Hepatocyte (in vitro differentiated cells): ENCODE measurements around the gene AKR1C8. TPM values are rescaled to one million over a fixed set of nuclear protein-coding genes. Genes with fewer than 3 reads are reported as not detected.
"Not testable (repeated sequence)": the region's sequence is repeated elsewhere in the genome, so short reads cannot be mapped to it uniquely, and the experiment has no call there.

Experiments used
- DNase-seq: peaks from one replicate; pipeline ENCODE4 v3.0.0-alpha.2; 2016; ENCODE audit warnings: low spot score
- H2AFZ ChIP-seq: fragments of 200-600 bp; sonication (generic); 2 replicates; pipeline ENCODE4 v1.6.0; 2016; ENCODE audit warnings: antibody characterized with exemption, mild to moderate bottlenecking
- H3K27ac ChIP-seq: fragments of 200-600 bp; sonication (generic); 2 replicates; pipeline ENCODE4 v1.5.1; 2016; ENCODE audit warnings: mild to moderate bottlenecking
- H3K27me3 ChIP-seq: fragments of 200-600 bp; sonication (generic); 2 replicates; pipeline ENCODE4 v1.6.1; 2016
- H3K36me3 ChIP-seq: fragments of 200-600 bp; sonication (generic); replicated peaks from 2 replicates; pipeline ENCODE4 v1.5.1; 2016; ENCODE audit warnings: low read depth; ENCODE audit not compliant: insufficient read depth
- H3K4me1 ChIP-seq: fragments of 200-600 bp; sonication (generic); 2 replicates; pipeline ENCODE4 v1.5.1; 2016; ENCODE audit warnings: mild to moderate bottlenecking, moderate library complexity; ENCODE audit not compliant: insufficient read depth
- H3K4me2 ChIP-seq: fragments of 200-600 bp; sonication (generic); 2 replicates; pipeline ENCODE4 v1.6.0; 2016
- H3K4me3 ChIP-seq: fragments of 200-600 bp; sonication (generic); 2 replicates; pipeline ENCODE4 v1.5.1; 2016; ENCODE audit warnings: mild to moderate bottlenecking
- H3K79me2 ChIP-seq: fragments of 200-600 bp; sonication (generic); 2 replicates; pipeline ENCODE4 v1.6.0; 2017; ENCODE audit warnings: mild to moderate bottlenecking
- H3K9me2 ChIP-seq: fragments of 200-600 bp; sonication (generic); replicated peaks from 2 replicates; pipeline ENCODE4 v1.6.0; 2017; ENCODE audit warnings: mild to moderate bottlenecking; ENCODE audit not compliant: insufficient read depth
- H3K9me3 ChIP-seq: fragments of 200-600 bp; sonication (generic); 2 replicates; pipeline ENCODE4 v1.5.1; 2016; ENCODE audit warnings: low read depth, mild to moderate bottlenecking
- H4K20me1 ChIP-seq: fragments of 200-600 bp; sonication (generic); 2 replicates; pipeline ENCODE4 v1.6.0; 2016; ENCODE audit warnings: mild to moderate bottlenecking; ENCODE audit not compliant: insufficient read depth, poor library complexity, severe bottlenecking
- EZH2 ChIP-seq: fragments of 200-600 bp; sonication (generic); IDR thresholded peaks from 2 replicates; pipeline ENCODE4 v1.6.1; 2016; ENCODE audit warnings: antibody characterized with exemption, mild to moderate bottlenecking, borderline replicate concordance
- EZH2phosphoT487 ChIP-seq: fragments of 200-600 bp; sonication (generic); IDR thresholded peaks from one replicate; pipeline ENCODE4 v1.6.1; 2018; ENCODE audit warnings: antibody characterized with exemption, mild to moderate bottlenecking, low read depth, moderate library complexity; ENCODE audit not compliant: unreplicated experiment, severe bottlenecking
- WGBS: methylation state at CpG from one replicate; pipeline ENCODE4 v1.1.6; 2016; ENCODE audit warnings: low lambda C conversion rate; ENCODE audit errors: missing lambda C conversion rate; 5-methylcytosine and 5-hydroxymethylcytosine counted together
- polyA plus RNA-seq: library from polyadenylated mRNA; unstranded; fragments of >200 nt; fragmentation: Nextera tagmentation; extraction: Ambion mirVana; gene quantifications from 2 replicates; pipeline ENCODE4 v1.2.1, GENCODE V29; 2016
- total RNA-seq: library from RNA; depleted of rRNA; stranded (reverse); fragments of >200 nt; gene quantifications from 2 replicates; pipeline ENCODE4 v1.2.3, GENCODE V29; 2014
- TF ChIP-seq, protein P1 (sequence below): fragments of 200-600 bp; sonication (generic); IDR thresholded peaks from 2 replicates; pipeline ENCODE4 v1.5.1; 2016; ENCODE audit warnings: antibody characterized with exemption, mild to moderate bottlenecking; ENCODE audit not compliant: poor library complexity

AKR1C8 gene
- total and polyA plus RNA-seq, 2 experiments from 2014 or later: 0.19 TPM; not detected in 1

DNA sequence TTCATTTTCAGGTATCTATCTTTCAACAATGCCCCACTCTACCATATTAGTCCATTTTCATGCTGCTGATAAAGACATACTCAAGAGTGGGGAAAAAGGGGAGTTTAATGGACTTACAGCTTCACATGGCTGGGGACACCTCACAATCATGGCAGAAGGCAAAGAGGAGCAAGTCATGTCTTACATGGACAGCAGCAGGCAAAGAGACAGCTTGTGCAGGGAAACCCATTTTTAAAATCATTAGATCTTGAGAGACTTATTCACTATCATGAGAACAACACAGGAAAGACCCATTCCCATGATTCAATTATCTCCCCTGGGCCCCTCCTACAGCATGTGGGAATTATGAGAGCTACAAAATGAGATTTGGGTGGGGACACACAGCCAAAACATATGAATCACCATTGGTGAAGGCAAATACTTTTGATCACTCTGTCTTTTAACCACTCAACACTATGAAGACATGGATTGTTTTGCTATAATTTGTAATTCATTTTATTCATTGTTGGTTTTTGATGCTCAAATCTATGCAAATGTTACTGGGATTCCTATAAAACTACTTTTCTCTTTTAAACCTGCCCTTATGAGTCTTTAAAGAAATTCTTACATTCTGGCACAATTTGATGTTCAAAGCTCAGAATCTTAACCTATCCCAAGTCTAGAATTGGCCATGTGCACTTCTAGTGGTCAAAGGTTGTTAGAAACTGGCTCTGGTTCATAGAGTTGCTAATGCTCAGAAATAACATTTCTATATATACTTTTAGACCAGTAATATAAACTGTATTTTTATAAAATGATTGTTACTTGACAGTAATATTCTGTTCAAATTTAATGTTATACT lies 27.0 kb upstream of the AKR1C8 start:
- no peaks in the 10 kb centered on the region for H3K9me3 ChIP-seq
- no peak overlapping the region for H3K4me2 ChIP-seq
- H3K79me2 ChIP-seq: no peaks in the 10 kb centered on the region
- H3K4me1 ChIP-seq: no peaks in the 10 kb centered on the region
- no peaks in the 10 kb centered on the region for H4K20me1 ChIP-seq
- no peaks in the 10 kb centered on the region for H3K9me2 ChIP-seq
- DNase-seq: no peak
- H3K27ac ChIP-seq: no peak overlapping the region
- no peak overlapping the region for H3K4me3 ChIP-seq
- no peaks in the 10 kb centered on the region for H3K36me3 ChIP-seq
- H3K27me3 ChIP-seq: no peaks in the 10 kb centered on the region
- TF ChIP-seq EZH2phosphoT487 (no peak), EZH2 (no peak)
- TF ChIP-seq, protein P1, sequence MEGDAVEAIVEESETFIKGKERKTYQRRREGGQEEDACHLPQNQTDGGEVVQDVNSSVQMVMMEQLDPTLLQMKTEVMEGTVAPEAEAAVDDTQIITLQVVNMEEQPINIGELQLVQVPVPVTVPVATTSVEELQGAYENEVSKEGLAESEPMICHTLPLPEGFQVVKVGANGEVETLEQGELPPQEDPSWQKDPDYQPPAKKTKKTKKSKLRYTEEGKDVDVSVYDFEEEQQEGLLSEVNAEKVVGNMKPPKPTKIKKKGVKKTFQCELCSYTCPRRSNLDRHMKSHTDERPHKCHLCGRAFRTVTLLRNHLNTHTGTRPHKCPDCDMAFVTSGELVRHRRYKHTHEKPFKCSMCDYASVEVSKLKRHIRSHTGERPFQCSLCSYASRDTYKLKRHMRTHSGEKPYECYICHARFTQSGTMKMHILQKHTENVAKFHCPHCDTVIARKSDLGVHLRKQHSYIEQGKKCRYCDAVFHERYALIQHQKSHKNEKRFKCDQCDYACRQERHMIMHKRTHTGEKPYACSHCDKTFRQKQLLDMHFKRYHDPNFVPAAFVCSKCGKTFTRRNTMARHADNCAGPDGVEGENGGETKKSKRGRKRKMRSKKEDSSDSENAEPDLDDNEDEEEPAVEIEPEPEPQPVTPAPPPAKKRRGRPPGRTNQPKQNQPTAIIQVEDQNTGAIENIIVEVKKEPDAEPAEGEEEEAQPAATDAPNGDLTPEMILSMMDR: no peak
- H2AFZ ChIP-seq: no peak overlapping the region

DNA sequence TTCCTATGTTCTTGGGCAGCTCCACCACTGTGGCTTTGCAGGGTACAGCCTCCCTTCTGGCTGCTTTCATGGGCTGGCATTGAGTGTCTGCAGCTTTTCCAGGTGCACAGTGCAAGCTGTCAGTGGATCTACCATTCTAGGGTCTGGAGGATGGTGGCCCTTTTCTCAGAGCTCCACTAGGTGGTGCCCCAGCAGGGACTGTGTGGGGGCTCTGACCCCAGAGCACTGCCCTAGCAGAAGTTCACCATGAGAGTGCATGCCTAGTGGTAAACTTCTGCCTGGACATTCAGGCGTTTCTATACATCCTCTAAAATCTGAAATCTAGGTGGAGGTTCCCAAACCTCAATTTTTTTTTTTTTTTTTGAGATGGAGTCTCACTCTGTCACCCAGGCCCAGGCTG lies 25.3 kb upstream of the AKR1C8 start:
- not testable (repeated sequence) for H3K4me1 ChIP-seq, H2AFZ ChIP-seq, H3K9me2 ChIP-seq, H3K4me2 ChIP-seq, H4K20me1 ChIP-seq, H3K27ac ChIP-seq, H3K79me2 ChIP-seq, DNase-seq, H3K9me3 ChIP-seq, H3K27me3 ChIP-seq, H3K36me3 ChIP-seq, H3K4me3 ChIP-seq
- 79% methylated on average over 1 of the region's 1 CpG for WGBS

DNA sequence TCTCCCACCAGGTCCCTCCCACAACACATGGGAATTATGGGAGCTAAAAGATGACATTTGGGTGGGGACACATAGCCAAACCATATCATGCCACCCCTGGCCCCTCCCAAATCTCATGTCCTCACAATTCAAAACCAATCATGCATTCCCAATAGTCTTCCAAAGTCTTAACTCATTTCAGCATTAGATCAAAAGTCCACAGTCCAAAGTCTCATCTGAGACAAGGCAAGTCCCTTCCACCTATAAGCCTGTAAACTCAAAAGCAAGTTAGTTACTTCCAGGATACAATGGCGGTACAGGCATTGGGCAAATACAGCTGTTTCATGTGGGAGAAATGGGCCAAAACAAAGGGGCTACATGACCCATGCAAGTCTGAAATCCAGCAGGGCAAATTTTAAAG lies 24.8 kb upstream of the AKR1C8 start:
- H3K79me2 ChIP-seq, H3K4me2 ChIP-seq, H2AFZ ChIP-seq, H3K27me3 ChIP-seq, H3K4me1 ChIP-seq, H3K9me3 ChIP-seq, H3K9me2 ChIP-seq, DNase-seq, H4K20me1 ChIP-seq, H3K4me3 ChIP-seq, H3K36me3 ChIP-seq, H3K27ac ChIP-seq: not testable (repeated sequence)
- 100% methylated on average over 1 of the region's 1 CpG for WGBS

DNA sequence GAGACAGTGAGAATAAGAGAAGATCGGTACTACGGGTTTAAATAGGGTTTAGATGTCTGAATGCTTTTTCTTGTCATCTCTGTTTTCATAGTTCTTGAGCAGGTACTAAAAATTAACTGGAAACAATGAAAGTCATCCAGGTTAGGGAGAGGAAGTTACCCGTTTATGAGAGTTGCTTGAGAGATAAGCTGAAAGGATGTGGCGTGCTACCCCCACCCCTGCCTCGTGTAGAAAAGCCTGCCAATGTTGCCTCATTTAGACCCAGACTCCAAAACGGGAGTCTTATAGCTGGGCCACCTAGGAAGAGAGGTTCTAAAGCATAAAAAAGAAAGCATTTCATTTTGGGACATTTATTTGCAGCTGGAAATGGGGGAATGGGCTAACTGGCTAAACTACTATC lies 21.8 kb upstream of the AKR1C8 start:
- H3K27me3 ChIP-seq: no peaks in the 10 kb centered on the region
- H4K20me1 ChIP-seq: no peaks in the 10 kb centered on the region
- no peaks in the 10 kb centered on the region for H3K9me3 ChIP-seq
- no peaks in the 10 kb centered on the region for H3K9me2 ChIP-seq
- H2AFZ ChIP-seq: no peak overlapping the region
- H3K27ac ChIP-seq: no peak overlapping the region
- TF ChIP-seq EZH2 (no peak), EZH2phosphoT487 (no peak)
- TF ChIP-seq, protein P1: no peak
- no peaks in the 10 kb centered on the region for H3K79me2 ChIP-seq
- H3K4me3 ChIP-seq: no peak overlapping the region
- H3K36me3 ChIP-seq: no peaks in the 10 kb centered on the region
- DNase-seq: no peak
- no peak overlapping the region for H3K4me2 ChIP-seq
- H3K4me1 ChIP-seq: no peaks in the 10 kb centered on the region
- WGBS: 73% methylated on average over 6 of the region's 6 CpGs
